GM13976 (cell line): ENCODE measurements around the gene MPZL1.
"Not testable (repeated sequence)": the region's sequence is repeated elsewhere in the genome, so short reads cannot be mapped to it uniquely, and the experiment has no call there.

Experiments
- DNase-seq: peaks from one replicate; pipeline ENCODE4 v3.0.0; 2012; ENCODE audit warnings: low spot score
- CTCF ChIP-seq: IDR thresholded peaks from 2 replicates; pipeline ENCODE4 v1.5.1; 2012; ENCODE audit warnings: borderline replicate concordance, mild to moderate bottlenecking; ENCODE audit not compliant: insufficient read depth; ENCODE audit errors: extremely low read depth, missing control alignments, control extremely low read depth
- in situ Hi-C: fragments of 300-500 bp; cut with MboI; formaldehyde crosslinking; loops from one replicate; pipeline ENCODE4 v1.12.0; 2022; ENCODE audit warnings: low sequenced_read_pairs, mixed read lengths, inconsistent platforms; ENCODE audit not compliant: unreplicated experiment

MPZL1 gene

GRCh38 chr1:167716000-167716271 lies 5.8 kb upstream of the MPZL1 start:
- TF ChIP-seq CTCF, result no peak
- in situ Hi-C loops, result no loop called here
- no peak for DNase-seq

GRCh38 chr1:167717351-167717750 lies 4.4 kb upstream of the MPZL1 start:
- no peak for DNase-seq
- in situ Hi-C loops, result no loop called here
- no peak for TF ChIP-seq CTCF

GRCh38 chr1:167718914-167719691 lies 2.7 kb upstream of the MPZL1 start:
- in situ Hi-C loops, result no loop called here
- no peak for TF ChIP-seq CTCF
- DNase-seq, result no peak

GRCh38 chr1:167719715-167720421 lies 1.9 kb upstream of the MPZL1 start:
- in situ Hi-C loops, DNase-seq: not testable (repeated sequence)

GRCh38 chr1:167720965-167721616 lies 691 bp upstream of the MPZL1 start:
- in situ Hi-C loops, result no loop called here
- no peak for TF ChIP-seq CTCF
- no peak for DNase-seq

- TF ChIP-seq CTCF, result no peak
- no peak for DNase-seq
- in situ Hi-C loops, result no loop called here
Observed at GRCh38 chr1:167722152-167722869, 529 bp downstream of the MPZL1 start.
